Fibroblast of the aortic adventitia (primary cell): ENCODE data around the gene IL6ST. TPM values are rescaled to one million over a fixed set of nuclear protein-coding genes. Genes with fewer than 3 reads are reported as not detected.
A peak's percentile ranks its signal among the peaks of the same experiment; 100 is the strongest.

ENCODE experiments used
- DNase-seq: peaks from one replicate; pipeline ENCODE4 v3.0.0-alpha.2; 2010; ENCODE audit warnings: low read depth
- H3K4me3 ChIP-seq: 2 replicates; pipeline ENCODE4 v1.5.1; 2011; ENCODE audit warnings: low read depth, mild to moderate bottlenecking, control low read depth, low read length, moderate library complexity
- total RNA-seq: library from RNA; depleted of rRNA; stranded (reverse); fragments of >200 nt; gene quantifications from 2 replicates; pipeline ENCODE4 v1.2.3, GENCODE V29; 2012; ENCODE audit warnings: low replicate concordance
- TF ChIP-seq, protein P1 (sequence below): IDR thresholded peaks from 2 replicates; pipeline ENCODE4 v1.5.1; 2011; ENCODE audit warnings: mild to moderate bottlenecking, low read length, control low read depth, inconsistent platforms; ENCODE audit not compliant: insufficient read depth

IL6ST gene
- total RNA-seq, 1 donor = 1,116 TPM

GRCh38 chr5:56012281-56012963 is 17.7 kb upstream of the IL6ST start:
- H3K4me3 ChIP-seq = no peak overlapping the region
- TF ChIP-seq, protein P1, sequence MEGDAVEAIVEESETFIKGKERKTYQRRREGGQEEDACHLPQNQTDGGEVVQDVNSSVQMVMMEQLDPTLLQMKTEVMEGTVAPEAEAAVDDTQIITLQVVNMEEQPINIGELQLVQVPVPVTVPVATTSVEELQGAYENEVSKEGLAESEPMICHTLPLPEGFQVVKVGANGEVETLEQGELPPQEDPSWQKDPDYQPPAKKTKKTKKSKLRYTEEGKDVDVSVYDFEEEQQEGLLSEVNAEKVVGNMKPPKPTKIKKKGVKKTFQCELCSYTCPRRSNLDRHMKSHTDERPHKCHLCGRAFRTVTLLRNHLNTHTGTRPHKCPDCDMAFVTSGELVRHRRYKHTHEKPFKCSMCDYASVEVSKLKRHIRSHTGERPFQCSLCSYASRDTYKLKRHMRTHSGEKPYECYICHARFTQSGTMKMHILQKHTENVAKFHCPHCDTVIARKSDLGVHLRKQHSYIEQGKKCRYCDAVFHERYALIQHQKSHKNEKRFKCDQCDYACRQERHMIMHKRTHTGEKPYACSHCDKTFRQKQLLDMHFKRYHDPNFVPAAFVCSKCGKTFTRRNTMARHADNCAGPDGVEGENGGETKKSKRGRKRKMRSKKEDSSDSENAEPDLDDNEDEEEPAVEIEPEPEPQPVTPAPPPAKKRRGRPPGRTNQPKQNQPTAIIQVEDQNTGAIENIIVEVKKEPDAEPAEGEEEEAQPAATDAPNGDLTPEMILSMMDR = no peak
- DNase-seq = peak; percentile 88

- no peak overlapping the region for H3K4me3 ChIP-seq
- TF ChIP-seq, protein P1 = no peak
- peak; percentile 96 for DNase-seq
Measured at GRCh38 chr5:56011835-56012234, 17.1 kb upstream of the IL6ST start.

DNA sequence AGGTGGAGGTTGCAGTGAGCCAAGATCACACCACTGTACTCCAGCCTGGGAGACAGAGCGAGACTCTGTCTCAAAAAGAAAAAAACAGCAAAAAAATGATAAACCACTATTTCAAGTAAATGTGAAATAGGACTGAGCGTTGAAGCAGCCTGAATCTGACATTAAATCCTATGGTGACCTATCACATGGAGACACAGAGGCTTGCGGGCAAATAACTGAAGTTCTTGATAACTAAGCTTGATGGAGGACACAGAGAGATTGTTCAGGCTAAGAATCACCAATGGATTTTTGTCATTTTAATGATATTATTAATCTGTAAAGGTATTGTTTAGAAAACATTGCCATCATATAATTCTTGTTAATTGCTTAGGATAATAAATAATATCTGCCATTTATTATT is 15.7 kb upstream of the IL6ST start:
- H3K4me3 ChIP-seq = no peak overlapping the region
- TF ChIP-seq, protein P1 = no peak
- DNase-seq = no peak

DNA sequence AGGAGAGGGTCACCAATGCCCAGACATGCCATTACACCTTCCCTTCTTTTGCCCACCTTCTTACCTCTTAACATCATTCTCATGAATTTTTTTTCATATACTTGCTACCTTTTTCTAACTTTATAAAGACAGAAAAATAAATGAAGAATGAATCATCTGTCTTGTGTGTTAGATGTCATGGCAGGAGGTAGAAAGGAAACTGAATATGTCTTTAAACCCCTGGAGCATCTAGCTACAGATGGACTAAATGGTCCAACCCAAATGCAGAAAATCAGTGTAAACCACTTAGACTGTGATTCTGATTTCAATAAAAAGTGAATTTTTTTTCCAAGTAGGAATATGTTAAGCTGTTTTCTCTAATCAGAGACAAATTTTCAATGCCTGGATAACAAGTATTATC is 11.8 kb upstream of the IL6ST start:
- no peak for DNase-seq
- H3K4me3 ChIP-seq = no peak overlapping the region
- TF ChIP-seq, protein P1 = no peak

- DNase-seq = no peak
- H3K4me3 ChIP-seq = no peak overlapping the region
- TF ChIP-seq, protein P1 = no peak
Measured at GRCh38 chr5:56006094-56006493, 11.3 kb upstream of the IL6ST start.

DNA sequence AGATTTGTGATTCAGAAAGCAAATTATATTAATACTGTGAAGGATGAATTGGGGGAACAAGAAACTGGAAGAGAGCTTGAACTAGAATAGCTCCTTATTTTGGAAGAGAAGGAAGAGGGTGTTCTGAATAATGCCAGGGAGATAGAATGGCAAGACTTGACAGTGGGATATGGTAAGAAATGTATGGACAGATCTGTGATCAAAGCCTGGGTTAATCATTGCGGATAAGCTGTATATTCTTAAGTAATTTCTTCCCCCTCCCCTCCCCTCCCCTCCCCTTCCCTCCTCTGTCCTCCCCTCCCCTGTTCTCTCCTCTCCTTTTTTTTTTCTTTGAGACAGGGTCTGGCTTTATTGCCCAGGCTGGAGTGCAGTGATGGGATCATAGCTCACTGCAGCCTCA is 10.1 kb upstream of the IL6ST start:
- no peak overlapping the region for H3K4me3 ChIP-seq
- TF ChIP-seq, protein P1 = no peak
- no peak for DNase-seq

GRCh38 chr5:56003679-56004078 is 8.9 kb upstream of the IL6ST start:
- TF ChIP-seq, protein P1 = no peak
- no peak overlapping the region for H3K4me3 ChIP-seq
- peak; percentile 64 for DNase-seq
